Karpas-422 (cell line): Measurements from ENCODE around the gene EMSY. TPM values are rescaled to one million over a fixed set of nuclear protein-coding genes. Genes with fewer than 3 reads are reported as not detected.

ENCODE experiments used
- DNase-seq: peaks from one replicate; pipeline ENCODE4 v3.0.0-alpha.2; 2015
- H2AFZ ChIP-seq: fragments of 200-600 bp; sonication (generic); 2 replicates; pipeline ENCODE4 v1.6.1; 2014; ENCODE audit warnings: antibody characterized with exemption, low read length, mixed read lengths
- H3K27ac ChIP-seq: fragments of 200-600 bp; sonication (generic); 2 replicates; pipeline ENCODE4 v1.5.1; 2014; ENCODE audit warnings: mild to moderate bottlenecking, low read length, moderate library complexity
- H3K27me3 ChIP-seq: fragments of 200-600 bp; sonication (generic); 2 replicates; pipeline ENCODE4 v1.6.1; 2014; ENCODE audit warnings: low read length, mixed read lengths
- H3K36me3 ChIP-seq: fragments of 200-600 bp; sonication (generic); 2 replicates; pipeline ENCODE4 v1.6.1; 2014; ENCODE audit warnings: low read length, mixed read lengths; ENCODE audit not compliant: insufficient read depth
- H3K4me1 ChIP-seq: fragments of 200-600 bp; sonication (generic); 2 replicates; pipeline ENCODE4 v1.6.1; 2014; ENCODE audit warnings: mild to moderate bottlenecking, low read length, mixed read lengths
- H3K4me2 ChIP-seq: fragments of 200-600 bp; sonication (generic); 2 replicates; pipeline ENCODE4 v1.6.1; 2014; ENCODE audit warnings: low read length, low read depth, mild to moderate bottlenecking; ENCODE audit not compliant: poor library complexity, severe bottlenecking
- H3K4me3 ChIP-seq: fragments of 200-600 bp; sonication (generic); 2 replicates; pipeline ENCODE4 v1.5.1; 2014; ENCODE audit warnings: mild to moderate bottlenecking, antibody characterized with exemption, low read length, mixed read lengths
- H3K79me2 ChIP-seq: fragments of 200-600 bp; sonication (generic); 2 replicates; pipeline ENCODE4 v1.6.1; 2014; ENCODE audit warnings: mild to moderate bottlenecking, low read length, mixed read lengths
- H3K9ac ChIP-seq: fragments of 200-600 bp; sonication (generic); 2 replicates; pipeline ENCODE4 v1.6.0; 2014; ENCODE audit warnings: low read length
- H3K9me2 ChIP-seq: fragments of 200-600 bp; sonication (generic), shearing (Covaris generic); replicated peaks from 2 replicates; pipeline ENCODE4 v1.6.0; 2014; ENCODE audit warnings: mild to moderate bottlenecking, low read length, moderate library complexity; ENCODE audit not compliant: insufficient read depth
- H3K9me3 ChIP-seq: fragments of 300-700, 200-600 bp; sonication (generic); 2 replicates; pipeline ENCODE4 v1.6.1; 2014; ENCODE audit warnings: low read length, mixed read lengths
- H4K20me1 ChIP-seq: fragments of 200-600 bp; sonication (generic); 2 replicates; pipeline ENCODE4 v1.6.1; 2014; ENCODE audit warnings: mild to moderate bottlenecking, antibody characterized with exemption, low read length, low read depth; ENCODE audit not compliant: insufficient read depth
- total RNA-seq: library from RNA; depleted of rRNA; stranded (reverse); fragments of >200 nt; shearing (Covaris generic); gene quantifications from 2 replicates; pipeline ENCODE4 v1.2.3, GENCODE V29; 2014; ENCODE audit warnings: low replicate concordance

Gene EMSY
- total RNA-seq, 1 experiment from 2014 or later: 40.3 TPM

GRCh38 chr11:76513654-76514034 lies 68.8 kb downstream of the EMSY start:
- Histone ChIP-seq H3K9me3 (no peaks in the 10 kb centered on the region), H3K9me2 (no peaks in the 10 kb centered on the region), H3K36me3 (peaks cover 6% of the 10 kb centered on the region; the same call in 1 of the 2 replicates), H3K4me2 (no peak overlapping the region), H3K4me1 (peaks cover 12% of the 10 kb centered on the region; the same call in 1 of the 2 replicates), H3K27ac (no peak overlapping the region), H3K27me3 (no peaks in the 10 kb centered on the region), H2AFZ (no peak overlapping the region), H3K79me2 (peaks cover 13% of the 10 kb centered on the region), H3K4me3 (no peak overlapping the region), H4K20me1 (no peaks in the 10 kb centered on the region), H3K9ac (no peak overlapping the region)
- no peak for DNase-seq

GRCh38 chr11:76515494-76515893 lies 70.7 kb downstream of the EMSY start:
- no peak for DNase-seq
- H2AFZ ChIP-seq: no peak overlapping the region
- H3K9me3 ChIP-seq: no peaks in the 10 kb centered on the region
- no peak overlapping the region for H3K9ac ChIP-seq
- H3K79me2 ChIP-seq: peaks cover 11% of the 10 kb centered on the region
- H3K36me3 ChIP-seq: peaks cover 12% of the 10 kb centered on the region; the same call in 1 of the 2 replicates
- H3K4me3 ChIP-seq: no peak overlapping the region
- no peaks in the 10 kb centered on the region for H4K20me1 ChIP-seq
- no peak overlapping the region for H3K4me2 ChIP-seq
- no peaks in the 10 kb centered on the region for H3K27me3 ChIP-seq
- no peaks in the 10 kb centered on the region for H3K9me2 ChIP-seq
- H3K4me1 ChIP-seq: peaks cover 12% of the 10 kb centered on the region; the same call in 1 of the 2 replicates
- no peak overlapping the region for H3K27ac ChIP-seq

GRCh38 chr11:76523147-76523546 lies 78.3 kb downstream of the EMSY start:
- Histone ChIP-seq H3K27ac (no peak overlapping the region), H3K36me3 (peaks cover 15% of the 10 kb centered on the region; the same call in 1 of the 2 replicates), H3K4me2 (no peak overlapping the region), H3K27me3 (no peaks in the 10 kb centered on the region), H3K4me1 (no peaks in the 10 kb centered on the region), H3K9me3 (no peaks in the 10 kb centered on the region), H3K9ac (no peak overlapping the region), H3K4me3 (no peak overlapping the region), H4K20me1 (no peaks in the 10 kb centered on the region), H2AFZ (no peak overlapping the region), H3K79me2 (no peaks in the 10 kb centered on the region), H3K9me2 (no peaks in the 10 kb centered on the region)
- DNase-seq: no peak

GRCh38 chr11:76523786-76524436 lies 79.1 kb downstream of the EMSY start:
- Histone ChIP-seq H3K27ac (no peak overlapping the region), H3K27me3 (no peaks in the 10 kb centered on the region), H3K9me2 (no peaks in the 10 kb centered on the region), H2AFZ (no peak overlapping the region), H3K4me3 (no peak overlapping the region), H3K9ac (no peak overlapping the region), H3K79me2 (no peaks in the 10 kb centered on the region), H4K20me1 (no peaks in the 10 kb centered on the region), H3K9me3 (no peaks in the 10 kb centered on the region), H3K4me1 (no peaks in the 10 kb centered on the region), H3K36me3 (peaks cover 18% of the 10 kb centered on the region; the same call in 1 of the 2 replicates), H3K4me2 (no peak overlapping the region)
- DNase-seq: no peak

- Histone ChIP-seq H3K79me2 (no peaks in the 10 kb centered on the region), H3K36me3 (peaks cover 16% of the 10 kb centered on the region; the same call in 1 of the 2 replicates), H3K9me3 (no peaks in the 10 kb centered on the region), H2AFZ (no peak overlapping the region), H3K27ac (no peak overlapping the region), H3K4me2 (no peak overlapping the region), H3K4me3 (no peak overlapping the region), H3K9ac (no peak overlapping the region), H4K20me1 (no peaks in the 10 kb centered on the region), H3K4me1 (no peaks in the 10 kb centered on the region), H3K27me3 (no peaks in the 10 kb centered on the region), H3K9me2 (no peaks in the 10 kb centered on the region)
- DNase-seq: no peak
These were observed 79.6 kb downstream of the EMSY start for GRCh38 chr11:76524461-76524860.

GRCh38 chr11:76524919-76525318 lies 80.1 kb downstream of the EMSY start:
- Histone ChIP-seq H3K4me1 (no peaks in the 10 kb centered on the region), H3K9me2 (no peaks in the 10 kb centered on the region), H3K9me3 (no peaks in the 10 kb centered on the region), H3K36me3 (peaks cover 12% of the 10 kb centered on the region; the same call in 1 of the 2 replicates), H3K9ac (no peak overlapping the region), H3K27me3 (no peaks in the 10 kb centered on the region), H3K27ac (no peak overlapping the region), H4K20me1 (no peaks in the 10 kb centered on the region), H3K4me2 (no peak overlapping the region), H3K79me2 (no peaks in the 10 kb centered on the region), H3K4me3 (no peak overlapping the region), H2AFZ (no peak overlapping the region)
- no peak for DNase-seq

GRCh38 chr11:76526878-76527277 lies 82.1 kb downstream of the EMSY start:
- Histone ChIP-seq H3K4me1 (no peaks in the 10 kb centered on the region), H3K79me2 (no peaks in the 10 kb centered on the region), H2AFZ (no peak overlapping the region), H3K36me3 (peaks cover 12% of the 10 kb centered on the region; the same call in 1 of the 2 replicates), H3K27me3 (no peaks in the 10 kb centered on the region), H3K9me2 (no peaks in the 10 kb centered on the region), H3K4me2 (no peak overlapping the region), H3K27ac (no peak overlapping the region), H4K20me1 (no peaks in the 10 kb centered on the region), H3K9ac (no peak overlapping the region), H3K4me3 (no peak overlapping the region), H3K9me3 (no peaks in the 10 kb centered on the region)
- no peak for DNase-seq

- Histone ChIP-seq H3K79me2 (no peaks in the 10 kb centered on the region), H3K36me3 (peaks cover 10% of the 10 kb centered on the region), H3K9me2 (no peaks in the 10 kb centered on the region), H3K4me3 (no peak overlapping the region), H3K4me1 (no peaks in the 10 kb centered on the region), H3K9ac (no peak overlapping the region), H3K27ac (no peak overlapping the region), H3K4me2 (no peak overlapping the region), H4K20me1 (no peaks in the 10 kb centered on the region), H3K9me3 (no peaks in the 10 kb centered on the region), H2AFZ (no peak overlapping the region), H3K27me3 (no peaks in the 10 kb centered on the region)
- no peak for DNase-seq
These were observed 97.6 kb downstream of the EMSY start for GRCh38 chr11:76542436-76542835.
